OCI-LY7 (cell line): Measurements from ENCODE around the gene AMPD1. TPM values are rescaled to one million over a fixed set of nuclear protein-coding genes. Genes with fewer than 3 reads are reported as not detected.

Experiments used
- BruUV-seq: library from RNA; stranded (reverse); fragments of 400-500 nt; replicated peaks from 2 replicates; lab custom pipeline; 2021; lab: Mats Ljungman, UMichigan
- CTCF ChIA-PET: fragments of 300-600 bp; sonication (Branson Sonifier 250); formaldehyde crosslinking; loops from one replicate; lab custom pipeline; 2022; ENCODE audit warnings: antibody characterized with exemption; ENCODE audit not compliant: unreplicated experiment; lab: Charles Lee
- POLR2A ChIA-PET: fragments of 300-600 bp; sonication (Branson Sonifier 250); formaldehyde crosslinking; loops from one replicate; lab custom pipeline; 2022; ENCODE audit warnings: antibody characterized with exemption; lab: Charles Lee
- DNase-seq: peaks from one replicate; pipeline ENCODE4 v3.0.0-alpha.2; 2015; ENCODE audit warnings: low spot score
- H2AFZ ChIP-seq: fragments of 200-600 bp; sonication (generic), shearing (Covaris generic); 2 replicates; pipeline ENCODE4 v1.6.1; 2014; ENCODE audit warnings: mild to moderate bottlenecking, antibody characterized with exemption, low read length, moderate library complexity
- H3K27ac ChIP-seq: fragments of 200-600 bp; sonication (generic); 2 replicates; pipeline ENCODE4 v1.5.1; 2014; ENCODE audit warnings: mixed run types, low read depth, mild to moderate bottlenecking, moderate library complexity, low read length, inconsistent platforms; ENCODE audit not compliant: poor library complexity, severe bottlenecking
- H3K36me3 ChIP-seq: fragments of 200-600 bp; sonication (generic); 2 replicates; pipeline ENCODE4 v1.6.1; 2014; ENCODE audit warnings: mild to moderate bottlenecking, antibody characterized with exemption, low read length, moderate library complexity, mixed read lengths; ENCODE audit not compliant: insufficient read depth
- H3K4me1 ChIP-seq: fragments of 200-600 bp; sonication (generic); 2 replicates; pipeline ENCODE4 v1.5.1; 2014; ENCODE audit warnings: mild to moderate bottlenecking, low read length; ENCODE audit not compliant: insufficient read depth, poor library complexity, severe bottlenecking
- H3K4me2 ChIP-seq: fragments of 200-600 bp; sonication (generic); 2 replicates; pipeline ENCODE4 v1.6.1; 2014; ENCODE audit warnings: mild to moderate bottlenecking, low read length
- H3K4me3 ChIP-seq: fragments of 200-600 bp; sonication (generic); 2 replicates; pipeline ENCODE4 v1.5.1; 2014; ENCODE audit warnings: mild to moderate bottlenecking, low read depth, low read length; ENCODE audit not compliant: poor library complexity, severe bottlenecking
- H3K79me2 ChIP-seq: fragments of 200-600 bp; sonication (generic); 2 replicates; pipeline ENCODE4 v1.6.1; 2016; ENCODE audit warnings: low read depth, mild to moderate bottlenecking, low read length, moderate library complexity, mixed read lengths; ENCODE audit not compliant: insufficient read depth
- H3K9me2 ChIP-seq: fragments of 200-600 bp; sonication (generic); 2 replicates; pipeline ENCODE4 v1.6.1; 2016; ENCODE audit warnings: mild to moderate bottlenecking, low read length, mixed read lengths; ENCODE audit not compliant: insufficient read depth
- H3K9me3 ChIP-seq: fragments of 200-600 bp; sonication (generic); 2 replicates; pipeline ENCODE4 v1.6.1; 2014; ENCODE audit warnings: mild to moderate bottlenecking, mixed run types, low read length, mixed read lengths
- H4K20me1 ChIP-seq: fragments of 200-600 bp; sonication (generic); 2 replicates; pipeline ENCODE4 v1.6.1; 2014; ENCODE audit warnings: mild to moderate bottlenecking, antibody characterized with exemption, low read length, moderate library complexity, mixed read lengths; ENCODE audit not compliant: insufficient read depth
- EZH2phosphoT487 ChIP-seq: fragments of 200-600 bp; sonication (generic); IDR thresholded peaks from 2 replicates; pipeline ENCODE4 v1.6.1; 2018; ENCODE audit warnings: low read depth, borderline replicate concordance, mild to moderate bottlenecking, mixed run types, antibody characterized with exemption, low read length, moderate library complexity, mixed read lengths
- intact Hi-C: fragments of 100-400 bp; cut with micrococcal nuclease; formaldehyde crosslinking; loops from one replicate; pipeline ENCODE4 v1.10.0; 2022; ENCODE audit not compliant: unreplicated experiment
- total RNA-seq, 2 experiments: library from RNA; depleted of rRNA in 1 of 2; stranded (reverse); fragments of >200 nt in 1 of 2; shearing (Covaris generic) in 1 of 2; gene quantifications; 2 replicates each; pipeline ENCODE4 v1.2.3, GENCODE V29; 2014 to 2022
- TF ChIP-seq, protein P1 (sequence below): fragments of 200-600 bp; sonication (generic); conservative IDR thresholded peaks from 2 replicates; pipeline ENCODE4 v1.5.1; 2014; ENCODE audit warnings: mild to moderate bottlenecking, antibody characterized with exemption, low read length, moderate library complexity, mixed read lengths

AMPD1 gene
- total RNA-seq, 2 experiments from 2014 or later: not detected

- H3K4me3 ChIP-seq: no peak overlapping the region
- H3K27ac ChIP-seq: no peak overlapping the region
- ChIA-PET POLR2A (interaction anchor here (0.7 kb wide), 1 partner anchor 59 kb away, joined by 3 read pairs; no protein-coding TSS in a partner anchor), CTCF (no interaction called here)
- no peaks in the 10 kb centered on the region for H3K79me2 ChIP-seq
- no TSS peak for BruUV-seq
- no peak overlapping the region for H2AFZ ChIP-seq
- intact Hi-C loops: no loop called here
- H3K4me2 ChIP-seq: no peak overlapping the region
- TF ChIP-seq, protein P1, sequence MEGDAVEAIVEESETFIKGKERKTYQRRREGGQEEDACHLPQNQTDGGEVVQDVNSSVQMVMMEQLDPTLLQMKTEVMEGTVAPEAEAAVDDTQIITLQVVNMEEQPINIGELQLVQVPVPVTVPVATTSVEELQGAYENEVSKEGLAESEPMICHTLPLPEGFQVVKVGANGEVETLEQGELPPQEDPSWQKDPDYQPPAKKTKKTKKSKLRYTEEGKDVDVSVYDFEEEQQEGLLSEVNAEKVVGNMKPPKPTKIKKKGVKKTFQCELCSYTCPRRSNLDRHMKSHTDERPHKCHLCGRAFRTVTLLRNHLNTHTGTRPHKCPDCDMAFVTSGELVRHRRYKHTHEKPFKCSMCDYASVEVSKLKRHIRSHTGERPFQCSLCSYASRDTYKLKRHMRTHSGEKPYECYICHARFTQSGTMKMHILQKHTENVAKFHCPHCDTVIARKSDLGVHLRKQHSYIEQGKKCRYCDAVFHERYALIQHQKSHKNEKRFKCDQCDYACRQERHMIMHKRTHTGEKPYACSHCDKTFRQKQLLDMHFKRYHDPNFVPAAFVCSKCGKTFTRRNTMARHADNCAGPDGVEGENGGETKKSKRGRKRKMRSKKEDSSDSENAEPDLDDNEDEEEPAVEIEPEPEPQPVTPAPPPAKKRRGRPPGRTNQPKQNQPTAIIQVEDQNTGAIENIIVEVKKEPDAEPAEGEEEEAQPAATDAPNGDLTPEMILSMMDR: no peak
- TF ChIP-seq EZH2phosphoT487: no peak
- no peak for DNase-seq
- no peaks in the 10 kb centered on the region for H3K9me3 ChIP-seq
- no peaks in the 10 kb centered on the region for H3K4me1 ChIP-seq
- no peaks in the 10 kb centered on the region for H3K36me3 ChIP-seq
- no peaks in the 10 kb centered on the region for H3K9me2 ChIP-seq
- H4K20me1 ChIP-seq: no peaks in the 10 kb centered on the region; the same call in 1 of the 2 replicates
These were observed 56.4 kb downstream of the AMPD1 start for GRCh38 chr1:114638910-114639309.

DNA sequence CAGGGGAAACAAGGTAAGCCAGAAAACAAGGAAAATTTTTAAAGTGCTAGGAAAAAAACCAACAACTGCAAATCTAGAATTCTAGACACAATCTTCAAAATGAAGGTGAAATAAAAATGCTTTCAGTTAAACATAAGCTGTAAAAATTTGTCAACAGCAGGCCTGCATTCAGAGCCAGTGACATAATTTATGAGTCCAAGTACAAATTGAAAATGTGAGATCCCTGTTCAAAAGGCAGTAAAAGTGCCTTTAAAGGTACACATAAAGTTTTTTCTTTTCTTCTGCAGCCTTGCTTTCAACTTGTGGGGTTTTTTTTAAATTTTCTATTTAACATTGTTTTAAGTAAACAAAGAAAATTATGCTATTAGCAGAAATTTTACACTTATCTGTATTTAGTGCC lies 62.9 kb downstream of the AMPD1 start:
- Histone ChIP-seq H4K20me1 (no peaks in the 10 kb centered on the region), H3K9me3 (no peaks in the 10 kb centered on the region), H3K36me3 (no peaks in the 10 kb centered on the region), H3K9me2 (no peaks in the 10 kb centered on the region), H3K4me3 (no peak overlapping the region), H3K27ac (no peak overlapping the region), H3K4me1 (no peaks in the 10 kb centered on the region), H3K4me2 (no peak overlapping the region), H2AFZ (no peak overlapping the region), H3K79me2 (no peaks in the 10 kb centered on the region)
- BruUV-seq: no TSS peak
- POLR2A ChIA-PET: interaction anchor here (0.6 kb wide), 1 partner anchor 12 kb away, joined by 3 read pairs; no protein-coding TSS in a partner anchor
- CTCF ChIA-PET: no interaction called here
- intact Hi-C loops: no loop called here
- TF ChIP-seq EZH2phosphoT487: no peak
- TF ChIP-seq, protein P1: no peak
- DNase-seq: no peak

DNA sequence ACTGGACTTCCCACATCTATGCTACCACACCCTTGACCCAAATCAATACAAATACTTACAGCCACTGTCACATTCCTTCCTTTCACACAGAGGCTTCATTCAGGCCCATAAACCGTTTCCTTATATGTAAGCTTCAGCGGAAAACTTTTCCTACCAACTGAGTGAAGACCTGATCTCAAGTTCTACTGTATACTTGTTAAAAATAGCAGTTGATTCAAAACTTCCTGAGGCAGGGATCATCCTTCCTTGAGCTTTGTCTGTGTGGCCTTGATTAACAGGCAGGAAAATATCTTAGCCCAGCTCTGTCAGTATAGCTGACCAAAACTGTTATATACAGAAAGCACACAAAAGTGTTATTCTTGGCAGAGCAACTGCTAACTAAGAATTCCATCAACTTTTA lies 68.2 kb downstream of the AMPD1 start:
- no TSS peak for BruUV-seq

More for the DNA sequence above, 68.2 kb downstream of the AMPD1 start:
- H4K20me1 ChIP-seq: no peaks in the 10 kb centered on the region
- H3K4me3 ChIP-seq: no peak overlapping the region
- DNase-seq: no peak
- H3K4me2 ChIP-seq: no peak overlapping the region
- no peaks in the 10 kb centered on the region for H3K9me2 ChIP-seq
- no peaks in the 10 kb centered on the region for H3K79me2 ChIP-seq
- H2AFZ ChIP-seq: no peak overlapping the region
- no peaks in the 10 kb centered on the region for H3K9me3 ChIP-seq
- H3K27ac ChIP-seq: no peak overlapping the region
- CTCF ChIA-PET: no interaction called here
- POLR2A ChIA-PET: interaction anchor here (0.9 kb wide), 1 partner anchor 38 kb away, joined by 4 read pairs; no protein-coding TSS in a partner anchor
- intact Hi-C loops: no loop called here
- H3K4me1 ChIP-seq: no peaks in the 10 kb centered on the region
- H3K36me3 ChIP-seq: no peaks in the 10 kb centered on the region
- TF ChIP-seq, protein P1: no peak
- no peak for TF ChIP-seq EZH2phosphoT487
